ENCODE measurements around the gene NALCN. TPM values are rescaled to one million over a fixed set of nuclear protein-coding genes. Genes with fewer than 3 reads are reported as not detected.
"Not testable (repeated sequence)": the region's sequence is repeated elsewhere in the genome, so short reads cannot be mapped to it uniquely, and the experiment has no call there.

Gene NALCN
- polyA plus RNA-seq, 2 donors: 0.04 TPM

DNA sequence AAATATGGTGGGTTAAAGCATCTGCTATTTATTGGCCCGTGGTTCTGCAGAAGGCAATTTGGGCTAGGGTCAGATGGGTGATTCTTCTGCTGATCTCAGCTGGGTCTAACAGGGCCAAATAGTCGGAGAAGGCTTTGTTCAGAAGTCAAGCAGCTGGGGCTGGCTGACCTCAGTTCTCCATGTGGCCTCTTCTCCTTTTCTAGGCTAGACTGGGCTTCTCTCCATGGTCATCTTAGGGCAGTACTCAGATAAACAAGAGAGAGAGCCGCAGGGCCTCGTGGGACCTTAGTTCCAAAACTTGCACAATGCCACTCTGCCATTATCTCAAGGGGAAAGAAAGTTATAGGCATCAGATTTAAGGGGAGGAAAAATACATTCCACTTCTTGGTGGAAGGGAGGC lies 89.6 kb downstream of the NALCN start:
- WGBS, 2 donors: 59 to 67% methylated on average over 4 of the region's 4 CpGs
- Histone ChIP-seq H3K36me3 (ENCODE audit: control insufficient read depth in 2 of 2, insufficient read depth in 2 of 2, low read length in 1 of 2) (no peaks in the 10 kb centered on the region), H3K27ac (ENCODE audit: low read depth in 2 of 2, low read length in 1 of 2) (no peak overlapping the region), H3K9me3 (ENCODE audit: control insufficient read depth in 2 of 2, insufficient read depth in 1 of 2, low read depth in 1 of 2, low read length in 1 of 2) (no peaks in the 10 kb centered on the region), H3K4me1 (ENCODE audit: control insufficient read depth in 2 of 2, insufficient read depth in 2 of 2, low read length in 1 of 2) (no peaks in the 10 kb centered on the region), H3K4me3 (ENCODE audit: low read depth in 1 of 2, low read length in 2 of 2) (no peak overlapping the region), H3K27me3 (ENCODE audit: control insufficient read depth in 1 of 2, insufficient read depth in 2 of 2, low read length in 2 of 2) (no peaks in the 10 kb centered on the region)

DNA sequence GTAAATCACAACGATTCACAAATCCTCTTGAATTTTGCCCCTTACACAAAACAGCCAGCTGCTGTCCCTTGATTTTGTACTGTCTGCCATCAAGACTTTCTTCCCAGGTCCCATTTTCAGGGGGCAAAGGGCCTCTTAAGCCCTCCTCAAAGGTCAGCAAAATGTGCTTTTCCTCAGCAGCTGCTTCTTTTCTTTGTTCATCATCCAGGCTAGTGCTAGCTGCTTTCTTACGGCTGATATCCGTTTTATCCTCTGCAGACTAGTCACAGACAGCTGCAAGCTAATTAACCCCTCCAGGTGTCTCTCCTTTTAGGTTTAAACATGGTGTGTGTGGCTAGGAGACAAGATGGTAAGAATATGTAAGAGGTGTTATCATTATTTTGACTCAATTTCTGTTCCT lies 90.9 kb downstream of the NALCN start:
- WGBS, 2 donors: 9 to 40% methylated on average over 3 of the region's 3 CpGs
- Histone ChIP-seq H3K4me3 (ENCODE audit: low read depth in 1 of 2, low read length in 2 of 2) (no peak overlapping the region), H3K27ac (ENCODE audit: low read depth in 2 of 2, low read length in 1 of 2) (no peak overlapping the region), H3K9me3 (ENCODE audit: control insufficient read depth in 2 of 2, insufficient read depth in 1 of 2, low read depth in 1 of 2, low read length in 1 of 2) (no peaks in the 10 kb centered on the region), H3K27me3 (ENCODE audit: control insufficient read depth in 1 of 2, insufficient read depth in 2 of 2, low read length in 2 of 2) (no peaks in the 10 kb centered on the region), H3K36me3 (ENCODE audit: control insufficient read depth in 2 of 2, insufficient read depth in 2 of 2, low read length in 1 of 2) (no peaks in the 10 kb centered on the region), H3K4me1 (ENCODE audit: control insufficient read depth in 2 of 2, insufficient read depth in 2 of 2, low read length in 1 of 2) (no peaks in the 10 kb centered on the region)

DNA sequence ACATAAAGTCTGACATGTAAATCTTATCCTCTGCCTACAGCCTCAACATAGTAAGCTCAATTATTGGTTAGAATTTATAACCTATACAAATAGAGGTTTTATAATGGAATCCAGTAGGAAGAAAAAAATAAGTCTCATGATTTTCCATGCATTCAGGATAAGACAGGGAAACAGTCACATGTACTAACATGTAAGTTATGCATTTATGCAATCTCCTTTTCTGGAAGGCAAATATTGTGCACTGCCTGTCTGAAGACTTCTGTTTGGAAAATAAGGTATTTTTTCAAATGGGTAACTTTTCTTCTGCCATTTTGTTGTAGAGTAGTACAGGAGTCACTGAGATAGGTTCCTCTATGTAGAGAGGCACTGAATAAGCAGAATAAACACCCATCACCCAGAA lies 92.7 kb downstream of the NALCN start:
- H3K4me1 ChIP-seq (ENCODE audit: control insufficient read depth in 2 of 2, insufficient read depth in 2 of 2, low read length in 1 of 2): no peaks in the 10 kb centered on the region
- H3K27ac ChIP-seq (ENCODE audit: low read depth in 2 of 2, low read length in 1 of 2): no peak overlapping the region
- H3K36me3 ChIP-seq (ENCODE audit: control insufficient read depth in 2 of 2, insufficient read depth in 2 of 2, low read length in 1 of 2): no peaks in the 10 kb centered on the region
- no peak overlapping the region for H3K4me3 ChIP-seq (ENCODE audit: low read depth in 1 of 2, low read length in 2 of 2)
- no peaks in the 10 kb centered on the region for H3K9me3 ChIP-seq (ENCODE audit: control insufficient read depth in 2 of 2, insufficient read depth in 1 of 2, low read depth in 1 of 2, low read length in 1 of 2)
- no peaks in the 10 kb centered on the region for H3K27me3 ChIP-seq (ENCODE audit: control insufficient read depth in 1 of 2, insufficient read depth in 2 of 2, low read length in 2 of 2)

DNA sequence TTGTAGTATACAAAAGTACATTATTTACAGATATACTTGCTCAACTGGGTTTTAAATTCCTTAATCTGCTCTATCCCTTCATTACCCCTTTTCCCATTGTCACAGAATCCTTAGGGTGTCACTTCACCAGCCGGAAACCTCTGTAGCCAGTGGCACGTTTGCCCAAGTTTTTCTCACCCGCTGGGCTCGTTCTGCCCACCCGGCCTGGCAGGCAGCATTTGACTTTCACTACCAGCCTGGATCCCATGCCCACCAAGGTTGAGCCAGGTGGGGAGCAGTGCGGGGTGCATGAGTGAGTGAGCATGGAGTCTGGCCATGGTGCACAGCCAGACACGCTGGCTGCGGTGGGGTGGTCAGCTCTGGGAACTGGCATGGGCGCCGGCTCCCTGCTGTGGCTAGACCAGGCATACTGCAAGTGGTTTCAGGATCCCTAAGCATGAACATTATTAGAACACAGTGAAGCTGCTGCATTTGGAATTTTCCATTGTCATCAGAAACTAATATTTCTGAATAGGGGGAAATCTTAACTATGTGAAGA lies 98.3 kb downstream of the NALCN start:
- no peaks in the 10 kb centered on the region for H3K36me3 ChIP-seq (ENCODE audit: control insufficient read depth in 2 of 2, insufficient read depth in 2 of 2, low read length in 1 of 2)
- 70 to 90% methylated on average over 10 of the region's 10 CpGs for WGBS, 2 donors
- H3K9me3 ChIP-seq (ENCODE audit: control insufficient read depth in 2 of 2, insufficient read depth in 1 of 2, low read depth in 1 of 2, low read length in 1 of 2): peaks cover 0 to 3% of the 10 kb centered on the region in 2 donors
- H3K27ac ChIP-seq (ENCODE audit: low read depth in 2 of 2, low read length in 1 of 2): no peak overlapping the region
- H3K4me1 ChIP-seq (ENCODE audit: control insufficient read depth in 2 of 2, insufficient read depth in 2 of 2, low read length in 1 of 2): no peaks in the 10 kb centered on the region
- H3K4me3 ChIP-seq (ENCODE audit: low read depth in 1 of 2, low read length in 2 of 2): no peak overlapping the region
- no peaks in the 10 kb centered on the region for H3K27me3 ChIP-seq (ENCODE audit: control insufficient read depth in 1 of 2, insufficient read depth in 2 of 2, low read length in 2 of 2)

DNA sequence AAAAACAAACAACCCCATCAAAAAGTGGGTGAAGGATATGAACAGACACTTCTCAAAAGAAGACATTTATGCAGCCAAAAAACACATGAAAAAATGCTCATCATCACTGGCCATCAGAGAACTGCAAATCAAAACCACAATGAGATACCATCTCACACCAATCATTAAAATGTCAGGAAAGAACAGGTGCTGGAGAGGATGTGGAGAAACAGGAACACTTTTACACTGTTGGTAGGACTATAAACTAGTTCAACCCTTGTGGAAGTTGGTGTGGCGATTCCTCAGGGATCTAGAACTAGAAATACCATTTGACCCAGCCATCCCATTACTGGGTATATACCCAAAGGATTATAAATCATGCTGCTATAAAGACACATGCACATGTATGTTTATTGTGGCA lies 102.8 kb downstream of the NALCN start:
- H3K27me3 ChIP-seq (ENCODE audit: control insufficient read depth in 1 of 2, insufficient read depth in 2 of 2, low read length in 2 of 2); H3K36me3 ChIP-seq (ENCODE audit: control insufficient read depth in 2 of 2, insufficient read depth in 2 of 2, low read length in 1 of 2); H3K4me1 ChIP-seq (ENCODE audit: control insufficient read depth in 2 of 2, insufficient read depth in 2 of 2, low read length in 1 of 2); H3K27ac ChIP-seq (ENCODE audit: low read depth in 2 of 2, low read length in 1 of 2); H3K9me3 ChIP-seq (ENCODE audit: control insufficient read depth in 2 of 2, insufficient read depth in 1 of 2, low read depth in 1 of 2, low read length in 1 of 2); H3K4me3 ChIP-seq (ENCODE audit: low read depth in 1 of 2, low read length in 2 of 2): not testable (repeated sequence)
- WGBS, 2 donors: 92 to 100% methylated on average over 1 of the region's 1 CpG

DNA sequence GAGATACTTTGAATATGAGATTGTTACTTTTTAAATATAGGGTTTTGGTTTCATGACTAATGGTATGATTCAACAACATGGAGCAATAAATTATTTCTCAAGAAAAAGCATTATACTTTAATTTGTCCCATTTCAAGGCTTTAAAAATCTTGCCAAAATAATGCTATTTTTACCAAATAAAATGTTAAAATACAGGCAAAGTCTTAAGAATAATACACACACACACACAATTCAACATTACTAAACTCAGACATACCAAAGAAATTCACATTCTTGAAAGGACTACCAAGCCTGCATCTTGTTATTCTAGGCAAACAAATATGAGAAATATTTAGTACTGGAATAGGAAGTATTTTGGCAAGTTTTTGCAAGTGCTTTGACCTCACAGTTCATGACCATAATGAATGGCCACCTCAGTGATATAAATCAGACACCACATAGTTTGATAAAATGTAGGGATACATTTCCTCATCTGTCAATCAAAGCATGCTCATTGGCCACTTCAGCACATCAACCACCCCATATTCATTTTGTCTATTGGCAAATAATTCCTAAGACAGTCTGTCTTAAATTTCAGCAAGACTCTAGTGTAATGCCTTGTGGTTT lies 107.2 kb downstream of the NALCN start:
- H3K4me3 ChIP-seq (ENCODE audit: low read depth in 1 of 2, low read length in 2 of 2): no peak overlapping the region
- no peak overlapping the region for H3K27ac ChIP-seq (ENCODE audit: low read depth in 2 of 2, low read length in 1 of 2)
- peaks cover 0 to 4% of the 10 kb centered on the region in 2 donors for H3K9me3 ChIP-seq (ENCODE audit: control insufficient read depth in 2 of 2, insufficient read depth in 1 of 2, low read depth in 1 of 2, low read length in 1 of 2)
- H3K4me1 ChIP-seq (ENCODE audit: control insufficient read depth in 2 of 2, insufficient read depth in 2 of 2, low read length in 1 of 2): no peaks in the 10 kb centered on the region
- no peaks in the 10 kb centered on the region for H3K27me3 ChIP-seq (ENCODE audit: control insufficient read depth in 1 of 2, insufficient read depth in 2 of 2, low read length in 2 of 2)
- no peaks in the 10 kb centered on the region for H3K36me3 ChIP-seq (ENCODE audit: control insufficient read depth in 2 of 2, insufficient read depth in 2 of 2, low read length in 1 of 2)

DNA sequence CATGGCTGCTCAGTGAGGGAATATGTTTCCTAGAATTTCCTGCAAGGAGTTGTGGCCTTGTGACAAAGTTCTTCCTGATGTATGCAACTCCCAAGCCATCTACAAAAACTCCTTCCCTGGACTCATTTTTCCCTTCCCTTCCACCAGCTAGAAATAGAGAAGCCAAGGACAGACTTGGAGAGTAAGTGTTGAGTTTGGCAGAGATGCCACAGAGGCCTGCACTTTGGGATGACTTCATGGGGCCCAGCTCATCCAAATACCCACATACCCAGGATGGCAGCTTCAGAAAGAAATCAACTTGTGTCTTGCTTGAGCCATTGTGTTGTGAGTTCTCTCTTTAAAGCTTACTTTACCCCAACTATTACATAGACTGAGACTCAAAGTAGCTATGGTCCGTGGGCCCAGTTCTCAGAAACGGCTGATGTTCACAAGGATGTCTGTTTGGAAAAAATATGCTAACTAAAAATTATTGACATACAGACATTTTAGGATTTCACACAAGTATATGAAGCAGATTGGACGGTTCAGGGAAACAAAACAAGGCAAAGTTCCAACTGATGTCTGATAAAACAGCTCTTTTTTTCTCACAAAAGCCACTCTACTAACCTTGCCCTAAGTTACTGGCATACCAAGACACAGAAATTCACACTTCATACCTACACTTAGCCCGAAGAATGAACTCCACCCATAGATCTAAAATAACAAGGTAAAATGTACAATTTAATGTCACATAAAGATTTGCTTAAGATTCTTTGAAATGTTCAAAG lies 107.9 kb downstream of the NALCN start:
- Histone ChIP-seq H3K27me3 (ENCODE audit: control insufficient read depth in 1 of 2, insufficient read depth in 2 of 2, low read length in 2 of 2) (no peaks in the 10 kb centered on the region), H3K4me1 (ENCODE audit: control insufficient read depth in 2 of 2, insufficient read depth in 2 of 2, low read length in 1 of 2) (no peaks in the 10 kb centered on the region), H3K4me3 (ENCODE audit: low read depth in 1 of 2, low read length in 2 of 2) (no peak overlapping the region), H3K27ac (ENCODE audit: low read depth in 2 of 2, low read length in 1 of 2) (no peak overlapping the region), H3K36me3 (ENCODE audit: control insufficient read depth in 2 of 2, insufficient read depth in 2 of 2, low read length in 1 of 2) (no peaks in the 10 kb centered on the region), H3K9me3 (ENCODE audit: control insufficient read depth in 2 of 2, insufficient read depth in 1 of 2, low read depth in 1 of 2, low read length in 1 of 2) (peaks cover 0 to 4% of the 10 kb centered on the region in 2 donors)
- whole genome bisulfite sequencing, 2 donors: 75 to 78% methylated on average over 4 of the region's 4 CpGs

DNA sequence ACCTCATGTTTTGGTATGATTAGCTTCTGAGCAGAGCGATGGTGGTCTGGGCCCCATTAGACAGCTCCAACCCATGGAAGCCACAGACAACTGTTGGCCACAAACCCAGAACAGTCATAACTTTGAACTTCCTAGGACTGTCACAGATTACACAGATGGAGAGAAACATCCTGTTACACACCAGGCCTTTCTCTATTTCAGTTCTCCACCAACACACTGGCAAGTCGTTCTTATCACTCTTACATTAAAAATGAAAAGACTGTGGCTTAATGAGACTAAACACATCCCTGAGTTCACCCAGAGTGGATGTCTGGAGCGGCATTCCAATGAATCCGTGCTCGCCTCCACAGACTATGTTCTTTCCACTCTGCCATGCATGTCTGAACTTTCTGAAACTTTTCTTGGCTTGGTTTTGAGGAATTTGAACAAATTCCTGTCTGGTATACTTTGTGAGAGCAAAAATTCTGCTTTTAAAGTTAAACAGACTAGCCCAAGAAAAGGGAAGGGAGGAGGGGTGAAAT lies 109.1 kb downstream of the NALCN start:
- WGBS, 2 donors: 72 to 75% methylated on average over 5 of the region's 5 CpGs
- Histone ChIP-seq H3K27ac (ENCODE audit: low read depth in 2 of 2, low read length in 1 of 2) (no peak overlapping the region), H3K4me1 (ENCODE audit: control insufficient read depth in 2 of 2, insufficient read depth in 2 of 2, low read length in 1 of 2) (no peaks in the 10 kb centered on the region), H3K36me3 (ENCODE audit: control insufficient read depth in 2 of 2, insufficient read depth in 2 of 2, low read length in 1 of 2) (no peaks in the 10 kb centered on the region), H3K27me3 (ENCODE audit: control insufficient read depth in 1 of 2, insufficient read depth in 2 of 2, low read length in 2 of 2) (no peaks in the 10 kb centered on the region), H3K4me3 (ENCODE audit: low read depth in 1 of 2, low read length in 2 of 2) (no peak overlapping the region), H3K9me3 (ENCODE audit: control insufficient read depth in 2 of 2, insufficient read depth in 1 of 2, low read depth in 1 of 2, low read length in 1 of 2) (peaks cover 0 to 4% of the 10 kb centered on the region in 2 donors)

DNA sequence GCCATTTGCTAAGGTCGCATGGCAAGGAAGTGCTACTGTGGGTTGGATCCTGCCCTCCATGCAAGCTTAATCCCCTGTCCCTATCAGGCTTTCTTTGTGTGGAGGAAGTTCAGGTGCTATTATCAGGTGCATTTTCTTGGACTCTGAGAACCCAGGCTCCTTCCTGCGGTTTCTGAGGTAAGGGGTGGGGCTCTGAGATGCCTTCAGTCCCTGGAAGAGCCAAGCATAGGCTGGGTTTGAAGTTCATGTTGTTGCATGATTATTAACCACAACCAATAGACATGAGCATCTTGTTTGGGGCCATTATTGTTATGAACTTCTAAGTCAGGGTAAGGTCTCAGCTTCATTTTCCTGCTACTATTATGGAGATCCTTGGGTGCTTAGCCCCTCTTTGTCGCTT lies 109.5 kb downstream of the NALCN start:
- Histone ChIP-seq H3K9me3 (ENCODE audit: control insufficient read depth in 2 of 2, insufficient read depth in 1 of 2, low read depth in 1 of 2, low read length in 1 of 2) (peaks cover 0 to 4% of the 10 kb centered on the region in 2 donors), H3K4me1 (ENCODE audit: control insufficient read depth in 2 of 2, insufficient read depth in 2 of 2, low read length in 1 of 2) (no peaks in the 10 kb centered on the region), H3K4me3 (ENCODE audit: low read depth in 1 of 2, low read length in 2 of 2) (no peak overlapping the region), H3K27me3 (ENCODE audit: control insufficient read depth in 1 of 2, insufficient read depth in 2 of 2, low read length in 2 of 2) (no peaks in the 10 kb centered on the region), H3K36me3 (ENCODE audit: control insufficient read depth in 2 of 2, insufficient read depth in 2 of 2, low read length in 1 of 2) (no peaks in the 10 kb centered on the region), H3K27ac (ENCODE audit: low read depth in 2 of 2, low read length in 1 of 2) (no peak overlapping the region)
- whole genome bisulfite sequencing, 2 donors: 76 to 82% methylated on average over 3 of the region's 3 CpGs

Data from esophagus (tissue), 2 donors.